Right ventricle myocardium superior (tissue), 1 donor: ENCODE measurements around the gene FARP1. TPM values are rescaled to one million over a fixed set of nuclear protein-coding genes. Genes with fewer than 3 reads are reported as not detected.

Source experiments
- ATAC-seq: fragments of 200-7000 bp; cut with Tn5 transposase; one replicate; pipeline ENCODE4 v1.9.1; 2020; ENCODE audit warnings: mild to moderate bottlenecking; ENCODE audit not compliant: poor library complexity
- DNase-seq: peaks from one replicate; pipeline ENCODE4 v3.0.0-alpha.2; 2020
- intact Hi-C: fragments of 100-400 bp; cut with DNase I; formaldehyde crosslinking; loops from one replicate; pipeline ENCODE4 v1.11.2; 2022
- total RNA-seq: library from RNA; stranded (reverse); fragmentation: NEBNext Ultra II Directional; extraction: Animal tissue kit (Norgen Biotek cat#: 25700); gene quantifications from one replicate; pipeline ENCODE4 v1.2.1, GENCODE V29; 2021
- donor health status: DM: no; HTN: yes; CAD: no; lungs with severe emphysema.

Gene FARP1
- total RNA-seq, 1 donor from 2014 or later: 11.1 TPM

- DNase-seq (no peak), ATAC-seq (no peak)
- intact Hi-C loops: no loop called here
Observed at GRCh38 chr13:98239162-98240076, 96.5 kb downstream of the FARP1 start.

GRCh38 chr13:98240135-98240534, 97.2 kb downstream of the FARP1 start:
- ATAC-seq (no peak), DNase-seq (no peak)
- intact Hi-C loops: no loop called here

DNA sequence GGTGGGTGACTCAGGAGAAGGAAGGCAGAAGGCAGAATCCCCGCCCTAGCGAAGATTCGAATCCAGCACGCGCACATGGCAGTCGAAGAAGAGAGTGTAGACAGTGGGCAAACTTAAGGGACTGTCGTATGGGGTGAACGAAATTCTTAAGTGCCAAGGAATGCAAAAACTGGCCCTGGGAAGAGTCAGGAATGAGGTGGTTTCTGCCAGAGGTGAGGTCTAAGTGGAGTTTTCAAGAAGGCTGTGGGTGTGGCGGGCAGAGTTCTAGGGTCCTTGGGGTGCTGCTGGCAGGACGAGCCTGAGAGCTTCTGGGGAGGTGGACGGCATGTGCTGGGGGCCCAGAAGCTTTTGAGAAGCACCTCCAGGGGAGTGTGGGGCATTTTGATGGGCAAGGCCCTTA, 98.1 kb downstream of the FARP1 start:
- intact Hi-C loops: no loop called here
- DNase-seq (no peak), ATAC-seq (no peak)

DNA sequence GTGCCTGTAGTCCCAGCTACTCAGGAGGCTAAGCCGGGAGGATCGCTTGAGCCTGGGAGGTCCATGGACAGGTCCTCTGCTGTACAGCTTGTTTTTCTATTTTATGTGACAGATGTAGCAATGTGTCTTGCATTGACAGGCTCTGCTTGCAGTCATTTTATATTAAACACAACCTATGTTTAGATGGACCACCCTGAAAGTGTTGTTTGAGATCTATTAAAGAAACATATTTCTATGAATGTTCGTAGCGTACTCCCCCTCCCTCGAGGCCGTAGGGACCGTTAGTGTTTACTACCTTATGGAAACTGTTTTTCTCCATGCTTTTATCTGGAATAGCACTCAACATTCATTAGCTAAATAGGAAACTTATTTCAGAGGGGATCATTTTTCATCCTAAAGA, 99.1 kb downstream of the FARP1 start:
- intact Hi-C loops: no loop called here

GRCh38 chr13:98242403-98242802, 99.5 kb downstream of the FARP1 start:
- intact Hi-C loops: no loop called here
- no peak for ATAC-seq
- no peak for DNase-seq

More for the DNA sequence above, 99.1 kb downstream of the FARP1 start:
- DNase-seq: no peak
- no peak for ATAC-seq

- ATAC-seq: no peak
- intact Hi-C loops: no loop called here
- DNase-seq: no peak
Observed at GRCh38 chr13:98243929-98244272, 101.0 kb downstream of the FARP1 start.

GRCh38 chr13:98246538-98247172, 103.8 kb downstream of the FARP1 start:
- intact Hi-C loops: no loop called here
- ATAC-seq: no peak
- no peak for DNase-seq

GRCh38 chr13:98251708-98252107, 108.8 kb downstream of the FARP1 start:
- intact Hi-C loops: no loop called here
- DNase-seq (no peak), ATAC-seq (no peak)

DNA sequence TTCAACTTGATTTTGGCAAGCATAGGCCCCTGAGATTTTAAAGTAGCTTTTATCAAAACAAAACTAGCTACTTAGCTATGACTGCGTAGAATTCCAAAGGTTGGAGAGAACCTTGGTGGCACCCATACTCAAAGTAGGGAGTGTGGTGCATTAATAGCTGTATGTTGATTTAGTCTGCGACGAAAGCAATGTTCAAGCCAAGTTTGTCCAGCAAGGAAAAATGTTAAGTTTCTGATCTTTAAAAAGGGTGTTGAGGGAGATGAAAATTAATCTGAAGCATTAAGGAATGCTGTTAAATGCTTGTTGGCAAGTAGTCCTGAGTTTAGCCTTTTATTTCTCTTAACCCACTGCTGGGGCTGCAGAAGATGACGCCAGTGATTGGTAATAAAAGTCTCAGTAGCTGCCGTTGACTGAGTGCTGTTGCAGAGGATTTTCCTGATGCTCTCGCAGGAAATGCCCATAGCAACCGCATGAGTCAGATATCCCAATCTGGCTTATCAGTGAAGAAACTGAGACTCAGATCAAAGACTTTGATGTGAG, 110.1 kb downstream of the FARP1 start:
- no peak for ATAC-seq
- no peak for DNase-seq

DNA sequence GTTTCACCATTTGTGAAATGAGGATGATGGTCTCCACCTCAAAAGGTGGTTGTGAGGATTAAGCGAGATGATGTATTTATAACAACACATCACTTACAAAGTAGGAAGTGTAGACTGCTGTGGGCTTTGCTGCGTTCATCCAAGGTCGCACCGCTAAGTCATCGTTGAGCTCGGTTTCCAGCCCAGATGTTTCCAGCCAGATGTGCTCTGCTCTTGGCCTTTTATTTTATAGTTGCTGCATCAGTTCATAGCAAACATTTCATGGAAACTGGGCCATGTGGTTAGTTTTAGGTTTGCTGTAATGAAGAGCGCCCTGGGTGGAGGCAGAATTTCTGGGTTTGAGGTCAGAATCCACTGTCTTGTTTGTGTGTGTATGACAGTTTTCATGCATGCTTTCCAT, 110.6 kb downstream of the FARP1 start:
- intact Hi-C loops: no loop called here
- ATAC-seq (no peak), DNase-seq (no peak)

More for the DNA sequence above, 110.1 kb downstream of the FARP1 start:
- intact Hi-C loops: no loop called here

DNA sequence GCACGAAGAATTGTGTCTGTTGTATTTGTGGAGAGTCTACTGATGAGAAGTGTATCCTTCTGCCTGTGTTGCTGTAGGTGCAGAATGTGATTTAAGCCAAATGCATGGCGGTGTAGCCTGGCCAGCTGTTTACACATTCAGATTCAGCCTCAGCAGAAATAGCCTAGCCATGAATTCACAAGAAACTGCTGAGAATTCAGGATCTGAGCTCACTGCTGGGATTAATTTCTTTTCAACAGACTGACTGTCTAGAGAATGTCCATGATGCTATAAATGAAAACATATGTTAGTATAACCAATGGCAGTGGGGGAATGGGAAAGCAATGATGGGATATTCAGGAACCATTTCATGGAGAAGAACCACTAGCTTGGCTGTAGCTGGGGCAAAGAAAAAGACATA, 111.6 kb downstream of the FARP1 start:
- ATAC-seq (no peak), DNase-seq (no peak)
- intact Hi-C loops: no loop called here

DNA sequence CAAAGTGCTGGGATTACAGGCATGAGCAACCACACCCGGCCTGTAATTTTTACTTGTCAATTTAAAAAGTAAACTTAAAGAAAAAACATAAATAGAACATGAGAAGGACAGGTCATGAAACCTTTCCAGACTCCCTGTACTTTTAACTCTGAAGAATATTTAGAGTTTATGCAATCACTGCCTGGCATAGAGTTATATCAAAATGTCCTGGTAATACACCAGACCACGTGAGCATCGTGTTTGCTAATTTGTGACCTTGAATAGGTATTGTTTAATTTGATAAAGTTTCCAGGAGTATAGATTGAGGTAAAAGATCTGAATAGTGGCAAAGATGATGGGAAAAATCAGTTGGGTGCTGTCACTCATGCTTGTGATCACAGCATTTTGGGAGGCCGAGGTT, 115.3 kb downstream of the FARP1 start:
- intact Hi-C loops: no loop called here
- ATAC-seq: no peak
- DNase-seq: no peak

DNA sequence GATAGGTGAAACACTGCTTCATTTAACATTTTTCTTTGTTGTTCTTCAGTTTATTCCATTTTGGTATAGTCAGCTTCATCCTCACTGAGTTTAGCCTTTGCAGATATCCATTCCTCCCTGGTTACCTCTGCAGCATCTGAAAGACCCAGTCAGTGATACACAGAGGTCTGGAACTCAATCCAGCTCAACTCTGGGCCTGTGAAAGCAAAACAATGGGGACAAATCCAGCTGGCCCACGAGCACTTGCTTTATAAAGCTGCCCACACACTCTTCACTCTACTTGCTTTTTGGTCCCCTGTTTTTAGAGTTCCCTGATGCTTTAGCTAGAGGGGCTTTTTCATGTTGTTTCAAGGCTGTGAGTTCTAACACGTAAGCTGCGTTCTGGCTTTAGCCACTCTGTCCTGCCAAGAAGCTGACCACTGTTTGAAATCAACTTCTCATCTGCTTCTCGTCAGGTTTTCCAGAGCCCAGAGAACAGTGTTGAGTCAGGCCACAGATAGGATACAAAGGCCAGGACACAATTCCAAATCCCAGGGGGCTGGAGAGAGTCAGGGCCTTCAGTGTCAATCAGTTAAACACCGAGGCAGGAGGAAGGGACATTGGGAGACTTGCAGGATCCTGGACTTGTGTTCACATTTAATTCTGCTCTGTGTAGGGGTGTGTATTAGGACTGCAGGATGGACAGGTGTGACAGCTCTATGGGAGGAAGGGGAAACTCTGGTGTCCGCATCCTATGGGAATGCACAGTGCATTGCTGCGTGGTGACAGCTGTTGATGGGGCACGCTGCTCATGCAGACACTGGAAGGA, 117.7 kb downstream of the FARP1 start:
- intact Hi-C loops: no loop called here
- ATAC-seq (no peak), DNase-seq (no peak)

- ATAC-seq: no peak
- DNase-seq: no peak
- intact Hi-C loops: no loop called here
Observed at GRCh38 chr13:98261165-98261702, 118.3 kb downstream of the FARP1 start.

DNA sequence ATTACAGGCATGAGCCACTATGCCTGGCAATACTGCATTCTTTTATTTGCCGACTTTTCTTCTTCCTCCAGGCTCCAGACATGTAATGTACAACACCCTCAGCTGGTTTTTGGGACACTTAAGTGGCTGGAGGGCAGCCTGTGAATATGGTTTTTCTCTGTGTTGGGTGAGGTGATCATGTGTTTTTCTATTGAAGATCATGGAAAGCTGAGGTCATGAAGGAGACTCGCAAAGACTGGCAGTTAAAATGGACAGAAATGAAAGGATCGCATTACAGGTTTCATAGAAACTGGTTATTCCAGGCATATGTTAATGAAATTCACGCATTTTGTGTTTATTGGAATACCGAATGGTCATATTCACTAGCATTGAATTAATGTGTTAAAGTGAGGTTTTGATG, 119.4 kb downstream of the FARP1 start:
- intact Hi-C loops: no loop called here
- no peak for DNase-seq

DNA sequence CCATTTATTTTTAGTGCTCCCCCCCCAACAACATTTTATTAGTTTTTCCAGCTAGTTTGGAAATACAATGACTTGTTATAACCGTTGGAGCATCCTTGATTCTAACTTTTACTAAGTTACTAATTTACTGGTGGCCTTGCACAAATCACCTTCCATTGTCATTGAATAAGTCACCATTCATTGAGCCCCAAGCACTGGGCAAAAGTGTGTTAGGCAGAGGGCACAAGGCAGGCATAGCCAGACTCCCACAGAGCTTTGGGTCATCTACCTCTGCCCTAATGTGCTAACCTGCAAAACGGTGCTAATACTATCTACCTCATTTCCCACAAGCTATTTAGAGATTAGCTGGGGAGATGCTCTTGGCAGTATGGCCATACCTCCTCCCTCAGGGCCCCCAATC, 120.9 kb downstream of the FARP1 start:
- no peak for ATAC-seq
- DNase-seq: no peak
- intact Hi-C loops: no loop called here

More for the DNA sequence above, 119.4 kb downstream of the FARP1 start:
- ATAC-seq: no peak

DNA sequence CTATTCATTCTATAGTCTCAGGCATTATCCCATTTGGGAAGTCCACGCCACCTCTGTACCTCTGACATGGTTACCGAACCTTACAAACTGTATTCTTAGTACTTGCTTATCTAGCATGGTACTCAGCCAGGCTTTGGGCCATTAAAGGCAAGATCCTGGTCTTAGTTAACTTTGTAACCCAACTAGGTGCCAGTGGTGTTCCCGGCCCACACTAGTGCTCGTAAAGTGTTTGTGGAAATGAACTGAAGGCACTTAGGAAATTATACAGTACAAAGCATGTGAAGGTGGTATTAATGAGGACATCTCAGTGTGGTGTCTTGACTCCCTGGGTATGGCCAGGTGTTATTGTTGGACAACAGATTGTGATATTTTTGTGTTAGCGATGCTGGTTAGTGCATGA, 122.0 kb downstream of the FARP1 start:
- intact Hi-C loops: no loop called here
- ATAC-seq (no peak), DNase-seq (no peak)

GRCh38 chr13:98265692-98266551, 123.0 kb downstream of the FARP1 start:
- DNase-seq: no peak
- intact Hi-C loops: no loop called here
- ATAC-seq: peak; percentile 46
